OCI-LY1 (cell line): Measurements from ENCODE around the gene CPNE7.

Experiments used
- CTCF ChIP-seq: fragments of 200-600 bp; sonication (generic), shearing (Covaris generic); IDR thresholded peaks from 2 replicates; pipeline ENCODE4 v1.5.1; 2017; ENCODE audit warnings: mild to moderate bottlenecking, antibody characterized with exemption, low read length, moderate library complexity, mixed read lengths
- EZH2 ChIP-seq: fragments of 200-600 bp; sonication (generic), shearing (Covaris generic); IDR thresholded peaks from 2 replicates; pipeline ENCODE4 v1.8.0; 2017; ENCODE audit warnings: borderline replicate concordance, mixed run types, mild to moderate bottlenecking, antibody characterized with exemption, low read length, moderate library complexity, mixed read lengths

DNA sequence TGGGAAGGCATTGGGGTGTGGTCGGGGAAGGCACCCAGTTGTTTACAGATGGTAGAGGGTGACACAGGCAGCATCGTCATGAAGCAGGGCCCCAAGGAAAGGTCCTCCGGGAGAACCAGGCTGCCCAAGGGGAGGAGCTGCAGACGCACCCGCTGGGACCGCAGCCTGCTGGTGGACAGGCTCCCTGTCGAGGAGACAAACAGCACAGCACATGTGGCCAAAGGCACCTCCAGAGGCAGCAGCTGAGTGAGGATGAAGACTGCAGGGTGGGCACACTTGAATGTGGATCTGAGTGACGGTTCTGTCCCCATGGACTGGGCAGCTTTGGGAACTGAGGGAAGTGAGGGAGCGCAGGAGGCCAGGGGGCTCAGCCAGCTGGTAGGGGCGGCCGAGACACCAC is 69.6 kb downstream of the CPNE7 start:
- no peak for TF ChIP-seq CTCF
- TF ChIP-seq EZH2: no peak
